ENCODE measurements around the gene ILRUN.
"Not testable (repeated sequence)": the region's sequence is repeated elsewhere in the genome, so short reads cannot be mapped to it uniquely, and the experiment has no call there.

Gene ILRUN

DNA sequence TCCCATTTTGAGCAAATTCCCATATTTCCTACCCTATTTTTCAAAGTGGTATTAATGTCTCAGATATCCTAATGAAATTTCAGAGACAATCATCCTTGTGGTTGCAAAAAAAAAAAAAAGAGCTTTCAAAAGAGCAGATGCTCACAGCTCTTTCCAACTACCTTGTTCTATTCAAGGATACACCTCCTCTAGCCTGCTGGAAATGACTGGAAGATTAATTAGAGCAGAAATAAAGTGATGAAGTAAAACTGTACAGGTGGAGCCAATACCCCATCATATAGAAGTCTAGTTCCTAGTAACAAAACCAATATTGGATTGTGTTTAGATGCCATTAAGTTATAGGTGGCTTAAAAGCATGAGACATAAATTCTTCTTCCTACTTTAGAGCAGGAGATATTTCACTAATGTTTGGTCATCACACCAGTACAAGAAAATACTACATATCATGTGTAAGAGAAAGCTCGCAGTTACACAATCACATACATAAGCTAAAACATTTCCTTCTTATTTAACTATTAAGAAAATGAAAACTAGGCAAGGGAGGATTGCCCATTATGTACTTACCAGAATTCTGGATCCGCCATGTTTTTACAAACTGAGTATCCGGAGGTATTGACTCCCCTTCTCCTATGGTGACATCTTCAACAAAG, 42.4 kb downstream of the ILRUN start:
- no peak overlapping the region for H3K4me3 ChIP-seq (ENCODE audit: low read depth, low read length)
- TF ChIP-seq, protein P1, sequence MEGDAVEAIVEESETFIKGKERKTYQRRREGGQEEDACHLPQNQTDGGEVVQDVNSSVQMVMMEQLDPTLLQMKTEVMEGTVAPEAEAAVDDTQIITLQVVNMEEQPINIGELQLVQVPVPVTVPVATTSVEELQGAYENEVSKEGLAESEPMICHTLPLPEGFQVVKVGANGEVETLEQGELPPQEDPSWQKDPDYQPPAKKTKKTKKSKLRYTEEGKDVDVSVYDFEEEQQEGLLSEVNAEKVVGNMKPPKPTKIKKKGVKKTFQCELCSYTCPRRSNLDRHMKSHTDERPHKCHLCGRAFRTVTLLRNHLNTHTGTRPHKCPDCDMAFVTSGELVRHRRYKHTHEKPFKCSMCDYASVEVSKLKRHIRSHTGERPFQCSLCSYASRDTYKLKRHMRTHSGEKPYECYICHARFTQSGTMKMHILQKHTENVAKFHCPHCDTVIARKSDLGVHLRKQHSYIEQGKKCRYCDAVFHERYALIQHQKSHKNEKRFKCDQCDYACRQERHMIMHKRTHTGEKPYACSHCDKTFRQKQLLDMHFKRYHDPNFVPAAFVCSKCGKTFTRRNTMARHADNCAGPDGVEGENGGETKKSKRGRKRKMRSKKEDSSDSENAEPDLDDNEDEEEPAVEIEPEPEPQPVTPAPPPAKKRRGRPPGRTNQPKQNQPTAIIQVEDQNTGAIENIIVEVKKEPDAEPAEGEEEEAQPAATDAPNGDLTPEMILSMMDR (IDR thresholded peaks at IDR 0.05; ENCODE audit: borderline replicate concordance, insufficient read depth, low read depth, low read length), result no peak

DNA sequence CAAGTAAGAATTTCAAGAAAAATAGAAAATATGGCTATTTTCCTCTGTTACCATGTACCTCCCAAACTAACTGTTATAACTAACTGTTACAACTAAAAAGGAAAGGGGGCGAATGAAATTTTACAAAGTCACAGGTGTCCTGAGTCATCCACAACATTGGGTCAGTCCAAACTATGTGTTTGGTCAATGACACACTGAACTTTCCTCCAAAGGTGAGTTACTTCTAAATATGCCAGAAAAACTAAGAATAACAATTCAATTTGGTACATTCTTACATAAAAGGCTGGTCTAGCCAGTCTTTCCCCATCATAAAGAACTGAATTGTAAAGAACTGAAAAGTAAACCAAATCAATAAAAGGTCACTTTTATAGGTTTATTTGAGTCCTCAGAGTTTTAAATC, 44.3 kb downstream of the ILRUN start:
- H3K4me3 ChIP-seq (ENCODE audit: low read depth, low read length), result no peak overlapping the region
- TF ChIP-seq, protein P1 (IDR thresholded peaks at IDR 0.05; ENCODE audit: borderline replicate concordance, insufficient read depth, low read depth, low read length), result no peak

DNA sequence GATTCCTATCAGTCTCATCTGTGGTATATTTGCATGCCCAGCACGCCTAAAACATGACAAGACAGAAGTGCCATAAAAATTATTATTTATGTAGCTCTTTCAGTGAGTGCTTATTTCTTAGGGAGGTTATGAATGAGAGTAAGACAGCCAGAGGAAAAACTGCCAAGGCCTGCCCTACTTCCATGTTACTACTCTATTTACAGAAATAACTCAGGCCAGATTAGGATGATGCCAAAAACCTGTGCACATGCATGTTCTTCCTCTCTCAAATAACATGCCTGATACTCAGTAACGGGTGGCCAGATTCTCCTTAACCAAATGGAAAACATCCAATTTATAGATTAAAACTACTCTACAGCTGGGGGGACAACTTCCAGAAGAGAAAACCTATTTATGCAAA, 45.7 kb downstream of the ILRUN start:
- TF ChIP-seq, protein P1 (IDR thresholded peaks at IDR 0.05; ENCODE audit: borderline replicate concordance, insufficient read depth, low read depth, low read length), result no peak

DNA sequence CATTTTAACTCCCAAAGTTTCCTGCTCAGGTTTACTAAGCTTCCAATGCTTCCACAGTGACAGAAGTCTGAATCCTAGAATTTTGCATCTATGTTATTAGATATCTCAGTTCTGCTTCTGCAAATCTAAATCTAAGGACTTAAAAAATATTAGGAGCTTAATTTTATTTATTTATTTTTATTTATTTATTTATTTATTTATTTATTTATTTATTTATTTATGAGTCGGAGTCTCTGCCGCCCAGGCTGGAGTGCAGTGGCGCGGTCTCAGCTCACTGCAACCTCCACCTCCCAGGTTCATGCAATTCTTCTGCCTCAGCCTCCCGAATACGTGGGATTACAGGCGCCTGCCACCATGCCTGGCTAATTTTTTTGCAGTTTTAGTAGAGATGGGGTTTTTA, 46.3 kb downstream of the ILRUN start:
- H3K4me3 ChIP-seq (ENCODE audit: low read depth, low read length), result not testable (repeated sequence)

More for the DNA sequence above, 45.7 kb downstream of the ILRUN start:
- no peak overlapping the region for H3K4me3 ChIP-seq (ENCODE audit: low read depth, low read length)

DNA sequence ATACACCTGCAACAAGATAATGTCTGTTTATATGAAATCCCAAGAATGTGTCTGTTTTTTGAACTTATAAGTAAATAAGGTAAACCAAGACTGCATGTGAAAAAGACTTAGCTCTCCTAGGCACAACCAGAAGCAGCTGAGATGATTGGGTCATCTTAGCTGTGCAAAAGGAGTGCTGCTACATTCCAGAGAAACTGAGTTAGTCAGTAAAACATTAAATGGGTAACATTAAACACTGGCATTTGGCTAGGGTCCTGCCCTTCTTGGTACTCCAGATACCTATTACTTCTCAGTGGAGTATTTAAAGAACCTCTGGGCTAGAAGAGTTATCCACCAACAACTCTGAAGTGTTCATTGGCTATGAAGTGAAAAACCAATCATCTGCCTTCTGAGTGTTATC, 47.8 kb downstream of the ILRUN start:
- H3K4me3 ChIP-seq (ENCODE audit: low read depth, low read length), result no peak overlapping the region
- TF ChIP-seq, protein P1 (IDR thresholded peaks at IDR 0.05; ENCODE audit: borderline replicate concordance, insufficient read depth, low read depth, low read length), result no peak

Data from GM12875 (cell line).